ENCODE measurements around the gene LACTB. TPM values are rescaled to one million over a fixed set of nuclear protein-coding genes. Genes with fewer than 3 reads are reported as not detected.

The LACTB gene, protein sequence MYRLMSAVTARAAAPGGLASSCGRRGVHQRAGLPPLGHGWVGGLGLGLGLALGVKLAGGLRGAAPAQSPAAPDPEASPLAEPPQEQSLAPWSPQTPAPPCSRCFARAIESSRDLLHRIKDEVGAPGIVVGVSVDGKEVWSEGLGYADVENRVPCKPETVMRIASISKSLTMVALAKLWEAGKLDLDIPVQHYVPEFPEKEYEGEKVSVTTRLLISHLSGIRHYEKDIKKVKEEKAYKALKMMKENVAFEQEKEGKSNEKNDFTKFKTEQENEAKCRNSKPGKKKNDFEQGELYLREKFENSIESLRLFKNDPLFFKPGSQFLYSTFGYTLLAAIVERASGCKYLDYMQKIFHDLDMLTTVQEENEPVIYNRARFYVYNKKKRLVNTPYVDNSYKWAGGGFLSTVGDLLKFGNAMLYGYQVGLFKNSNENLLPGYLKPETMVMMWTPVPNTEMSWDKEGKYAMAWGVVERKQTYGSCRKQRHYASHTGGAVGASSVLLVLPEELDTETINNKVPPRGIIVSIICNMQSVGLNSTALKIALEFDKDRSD
- polyA plus RNA-seq (2013): 24.4 and 24.9 TPM in 2 replicates

DNA sequence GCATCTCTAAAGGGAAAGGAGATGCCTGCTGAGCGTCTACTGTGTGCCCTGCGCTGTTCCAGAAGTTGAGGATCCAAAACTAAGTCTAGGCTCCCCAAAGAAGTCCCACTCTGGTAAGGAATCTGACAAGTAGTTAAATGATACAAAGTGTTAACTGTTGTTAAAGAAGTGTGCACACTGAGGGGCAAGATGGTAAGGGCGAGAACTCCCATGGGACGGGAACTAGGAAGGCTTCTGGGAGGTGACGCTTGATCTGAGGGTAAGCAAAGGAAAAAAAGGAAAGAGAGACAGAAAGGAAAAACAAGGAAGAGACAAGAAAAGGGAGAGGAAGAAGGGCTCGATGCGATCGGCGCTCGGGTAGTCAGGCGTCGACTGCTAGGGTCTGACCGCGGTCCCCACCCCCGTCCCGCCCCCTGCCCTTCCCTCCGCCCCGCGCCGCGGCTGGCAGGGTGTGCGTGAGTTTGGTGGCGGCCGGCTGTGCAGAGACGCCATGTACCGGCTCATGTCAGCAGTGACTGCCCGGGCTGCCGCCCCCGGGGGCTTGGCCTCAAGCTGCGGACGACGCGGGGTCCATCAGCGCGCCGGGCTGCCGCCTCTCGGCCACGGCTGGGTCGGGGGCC, at the start of gene LACTB:
TSS of gene LACTB (plus strand) at position 480 of the 620 bp plus-strand sequence. CDS start at position 491, 11 bp downstream.
- H3K4ac ChIP-seq (ENCODE audit: low read depth, low read length): peak within 1 kb of the TSS; percentile 35
- no peaks in the 10 kb centered on the region for H3K4me1 ChIP-seq (ENCODE audit: control insufficient read depth in 1 of 2, insufficient read depth in 2 of 2, low read length in 2 of 2)
- H3K27me3 ChIP-seq (ENCODE audit: insufficient read depth, low read length): no peaks in the 10 kb centered on the region
- peaks cover 8% of the 10 kb centered on the region for H3K79me1 ChIP-seq (ENCODE audit: low read length)
- peak within 1 kb of the TSS; percentile 83 for H3K14ac ChIP-seq (ENCODE audit: low read length)
- H3K27ac ChIP-seq (ENCODE audit: low read depth, low read length): peak within 1 kb of the TSS; percentile 32
- peak within 1 kb of the TSS; percentile 91 for H3K4me3 ChIP-seq (ENCODE audit: low read depth, low read length)
- peak within 1 kb of the TSS; percentile 96 for H4K8ac ChIP-seq (ENCODE audit: low read depth, low read length)
- H2AK5ac ChIP-seq (ENCODE audit: low read length): no peak within 1 kb of the TSS
- no peak within 1 kb of the TSS for H3K23ac ChIP-seq (ENCODE audit: low read length)
- H3K9me3 ChIP-seq (ENCODE audit: insufficient read depth, low read depth, low read length): no peaks in the 10 kb centered on the region
- H4K12ac ChIP-seq (ENCODE audit: low read depth, low read length): peak within 1 kb of the TSS; percentile 96
- peaks cover 0 to 7% of the 10 kb centered on the region in 2 experiments for H3K36me3 ChIP-seq (ENCODE audit: control insufficient read depth in 1 of 2, insufficient read depth in 2 of 2, low read length in 2 of 2)
- H3K79me2 ChIP-seq (ENCODE audit: control insufficient read depth, insufficient read depth, low read length, poor library complexity): peaks cover 6% of the 10 kb centered on the region
- peak within 1 kb of the TSS; percentile 47 for H2BK120ac ChIP-seq (ENCODE audit: insufficient read depth, low read length, poor library complexity)
- peak within 1 kb of the TSS; percentile 79 for H3K4me2 ChIP-seq (ENCODE audit: low read length)
- WGBS (ENCODE audit: extremely low coverage, insufficient coverage, insufficient read length): no CpG with 5 or more reads among the region's 40 CpGs
- H2BK12ac ChIP-seq (ENCODE audit: low read length): no peak within 1 kb of the TSS
- peak within 1 kb of the TSS; percentile 70 for H4K91ac ChIP-seq (ENCODE audit: low read depth, low read length)
- peak; percentile 81 to 88 for DNase-seq
- H2AFZ ChIP-seq (ENCODE audit: insufficient read depth, low read length, poor library complexity): peak within 1 kb of the TSS; percentile 82
- H3K18ac ChIP-seq (ENCODE audit: low read length): peak within 1 kb of the TSS; percentile 59
- peak within 1 kb of the TSS; percentile 57 for H2BK5ac ChIP-seq (ENCODE audit: low read depth, low read length, poor library complexity)
- H3K9ac ChIP-seq (ENCODE audit: low read length): peak within 1 kb of the TSS; percentile 61

DNA sequence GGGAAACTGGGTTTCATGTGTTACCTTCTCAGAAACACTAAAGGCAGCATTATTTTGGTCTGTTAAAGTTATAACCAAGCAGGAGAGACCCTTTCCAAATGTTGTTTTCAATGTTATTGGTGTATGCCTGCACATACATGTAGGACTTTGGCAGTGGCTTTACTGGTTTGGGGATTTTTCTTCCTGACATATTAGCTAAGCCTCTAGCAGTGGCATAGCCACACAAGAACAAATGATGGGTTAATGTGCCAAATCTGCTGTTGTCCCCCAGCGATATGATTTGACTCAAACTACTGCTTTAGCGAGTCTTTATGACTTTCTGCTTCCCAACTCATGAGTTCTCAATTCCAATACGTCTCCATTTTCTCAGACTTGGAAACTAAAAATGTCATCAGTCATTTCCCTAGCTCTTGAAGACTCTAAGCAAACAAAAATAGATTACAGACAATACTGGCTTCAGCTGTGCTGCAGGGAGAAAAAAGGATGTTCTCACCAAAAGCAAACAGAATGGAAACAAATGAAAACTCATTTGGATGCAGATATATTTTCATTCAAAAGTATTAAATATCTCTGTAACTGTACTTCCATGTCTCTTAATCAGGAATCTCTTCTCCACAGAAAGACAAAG, 49.5 kb upstream of the LACTB start:
- H4K91ac ChIP-seq (ENCODE audit: low read depth, low read length): no peak overlapping the region
- H3K9me3 ChIP-seq (ENCODE audit: insufficient read depth, low read depth, low read length): no peaks in the 10 kb centered on the region
- no peak overlapping the region for H3K27ac ChIP-seq (ENCODE audit: low read depth, low read length)
- no peak overlapping the region for H3K4me2 ChIP-seq (ENCODE audit: low read length)
- DNase-seq: no peak
- no peak overlapping the region for H2AK5ac ChIP-seq (ENCODE audit: low read length)
- H3K4me3 ChIP-seq (ENCODE audit: low read depth, low read length): no peak overlapping the region
- H3K9ac ChIP-seq (ENCODE audit: low read length): no peak overlapping the region
- no peak overlapping the region for H3K23ac ChIP-seq (ENCODE audit: low read length)
- no CpG with 5 or more reads among the region's 3 CpGs for WGBS (ENCODE audit: extremely low coverage, insufficient coverage, insufficient read length)
- no peak overlapping the region for H2BK120ac ChIP-seq (ENCODE audit: insufficient read depth, low read length, poor library complexity)
- H3K36me3 ChIP-seq (ENCODE audit: control insufficient read depth in 1 of 2, insufficient read depth in 2 of 2, low read length in 2 of 2): peaks cover 19 to 41% of the 10 kb centered on the region in 2 experiments
- no peak overlapping the region for H3K14ac ChIP-seq (ENCODE audit: low read length)
- H2BK5ac ChIP-seq (ENCODE audit: low read depth, low read length, poor library complexity): no peak overlapping the region
- H4K8ac ChIP-seq (ENCODE audit: low read depth, low read length): no peak overlapping the region
- peaks cover 11 to 19% of the 10 kb centered on the region in 2 experiments for H3K4me1 ChIP-seq (ENCODE audit: control insufficient read depth in 1 of 2, insufficient read depth in 2 of 2, low read length in 2 of 2)
- peaks cover 9% of the 10 kb centered on the region for H3K79me1 ChIP-seq (ENCODE audit: low read length)
- H3K18ac ChIP-seq (ENCODE audit: low read length): no peak overlapping the region
- H2AFZ ChIP-seq (ENCODE audit: insufficient read depth, low read length, poor library complexity): no peak overlapping the region
- no peaks in the 10 kb centered on the region for H3K27me3 ChIP-seq (ENCODE audit: insufficient read depth, low read length)
- no peak overlapping the region for H4K12ac ChIP-seq (ENCODE audit: low read depth, low read length)
- H3K79me2 ChIP-seq (ENCODE audit: control insufficient read depth, insufficient read depth, low read length, poor library complexity): no peaks in the 10 kb centered on the region
- no peak overlapping the region for H2BK12ac ChIP-seq (ENCODE audit: low read length)
- H3K4ac ChIP-seq (ENCODE audit: low read depth, low read length): no peak overlapping the region

DNA sequence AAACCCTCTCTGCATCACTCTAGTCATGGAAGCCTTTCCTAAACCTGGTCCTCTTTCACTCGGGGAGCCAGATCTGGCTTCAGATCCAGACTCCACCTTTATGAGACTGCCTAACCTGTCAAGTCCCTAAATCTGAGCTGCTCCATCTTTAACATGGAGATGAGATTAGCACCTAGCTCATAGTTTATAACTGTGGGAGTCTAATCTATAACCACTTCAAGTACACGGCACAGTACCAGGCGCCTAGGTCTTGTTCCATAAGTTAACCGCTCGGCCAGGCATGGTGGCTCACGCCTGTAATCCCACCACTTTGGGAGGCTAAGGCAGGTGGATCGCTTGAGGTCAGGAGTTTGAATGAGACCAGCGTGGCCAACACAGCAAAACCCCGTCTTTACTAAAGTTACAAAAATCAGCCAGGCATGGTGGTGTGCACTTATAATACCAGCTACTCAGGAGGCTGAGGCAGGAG, 48.8 kb upstream of the LACTB start:
- H3K9ac ChIP-seq (ENCODE audit: low read length): no peak overlapping the region

DNA sequence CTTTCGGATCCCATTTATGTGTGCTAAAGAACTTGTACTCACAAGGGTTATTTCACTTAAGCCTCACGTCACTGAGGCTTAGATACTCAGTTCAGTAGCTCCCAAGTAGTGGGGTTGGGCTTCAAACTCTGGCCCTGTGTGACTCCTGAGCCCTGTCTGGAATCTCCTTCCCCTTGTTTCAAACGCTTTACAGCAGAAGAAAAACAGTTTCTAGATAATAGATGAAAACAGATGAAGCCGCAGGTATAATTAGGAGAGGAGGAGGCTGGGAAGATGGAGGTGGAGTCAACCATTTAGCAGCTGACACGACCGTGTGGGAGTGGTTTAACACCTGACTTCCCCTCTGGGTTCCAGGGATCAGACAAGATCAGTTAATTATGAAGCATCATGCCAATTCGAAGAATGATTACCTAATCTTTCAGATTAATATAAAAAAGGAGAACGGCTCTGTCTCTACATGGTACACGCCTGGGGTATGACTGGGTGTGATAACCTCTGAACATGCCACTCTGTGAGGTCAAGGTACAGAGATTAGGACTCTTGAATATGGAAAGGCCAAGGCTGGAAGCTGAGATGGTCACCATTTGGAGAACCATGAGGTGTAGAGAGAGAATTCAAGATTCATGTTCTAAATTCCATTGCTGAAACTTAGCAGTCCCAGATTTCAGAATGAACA, 48.0 kb upstream of the LACTB start:
- no peak overlapping the region for H2AK5ac ChIP-seq (ENCODE audit: low read length)
- peaks cover 10% of the 10 kb centered on the region for H3K79me1 ChIP-seq (ENCODE audit: low read length)
- H3K9ac ChIP-seq (ENCODE audit: low read length): no peak overlapping the region
- DNase-seq: peak in 1 of 2 donors; percentile 58
- no peaks in the 10 kb centered on the region for H3K27me3 ChIP-seq (ENCODE audit: insufficient read depth, low read length)
- no peak overlapping the region for H2BK5ac ChIP-seq (ENCODE audit: low read depth, low read length, poor library complexity)
- no peak overlapping the region for H3K4me2 ChIP-seq (ENCODE audit: low read length)
- H3K18ac ChIP-seq (ENCODE audit: low read length): no peak overlapping the region
- H3K23ac ChIP-seq (ENCODE audit: low read length): no peak overlapping the region
- H3K27ac ChIP-seq (ENCODE audit: low read depth, low read length): no peak overlapping the region
- H3K79me2 ChIP-seq (ENCODE audit: control insufficient read depth, insufficient read depth, low read length, poor library complexity): no peaks in the 10 kb centered on the region
- H2BK12ac ChIP-seq (ENCODE audit: low read length): no peak overlapping the region
- H3K4me3 ChIP-seq (ENCODE audit: low read depth, low read length): no peak overlapping the region
- H3K9me3 ChIP-seq (ENCODE audit: insufficient read depth, low read depth, low read length): no peaks in the 10 kb centered on the region
- no peak overlapping the region for H2BK120ac ChIP-seq (ENCODE audit: insufficient read depth, low read length, poor library complexity)
- no peak overlapping the region for H3K14ac ChIP-seq (ENCODE audit: low read length)
- no peak overlapping the region for H3K4ac ChIP-seq (ENCODE audit: low read depth, low read length)
- H2AFZ ChIP-seq (ENCODE audit: insufficient read depth, low read length, poor library complexity): no peak overlapping the region
- peaks cover 8 to 27% of the 10 kb centered on the region in 2 experiments for H3K36me3 ChIP-seq (ENCODE audit: control insufficient read depth in 1 of 2, insufficient read depth in 2 of 2, low read length in 2 of 2)
- no peak overlapping the region for H4K8ac ChIP-seq (ENCODE audit: low read depth, low read length)
- peaks cover 11 to 19% of the 10 kb centered on the region in 2 experiments for H3K4me1 ChIP-seq (ENCODE audit: control insufficient read depth in 1 of 2, insufficient read depth in 2 of 2, low read length in 2 of 2)
- WGBS (ENCODE audit: extremely low coverage, insufficient coverage, insufficient read length): no CpG with 5 or more reads among the region's 9 CpGs
- no peak overlapping the region for H4K12ac ChIP-seq (ENCODE audit: low read depth, low read length)
- no peak overlapping the region for H4K91ac ChIP-seq (ENCODE audit: low read depth, low read length)

More for the DNA sequence above, 48.8 kb upstream of the LACTB start:
- no peak overlapping the region for H3K4ac ChIP-seq (ENCODE audit: low read depth, low read length)
- no peak overlapping the region for H3K4me3 ChIP-seq (ENCODE audit: low read depth, low read length)
- no peak overlapping the region for H3K23ac ChIP-seq (ENCODE audit: low read length)
- no peak overlapping the region for H2AK5ac ChIP-seq (ENCODE audit: low read length)
- H2BK5ac ChIP-seq (ENCODE audit: low read depth, low read length, poor library complexity): no peak overlapping the region
- H3K79me2 ChIP-seq (ENCODE audit: control insufficient read depth, insufficient read depth, low read length, poor library complexity): no peaks in the 10 kb centered on the region
- no peak overlapping the region for H2AFZ ChIP-seq (ENCODE audit: insufficient read depth, low read length, poor library complexity)
- H3K4me1 ChIP-seq (ENCODE audit: control insufficient read depth in 1 of 2, insufficient read depth in 2 of 2, low read length in 2 of 2): peaks cover 11 to 19% of the 10 kb centered on the region in 2 experiments
- no peaks in the 10 kb centered on the region for H3K9me3 ChIP-seq (ENCODE audit: insufficient read depth, low read depth, low read length)
- no peak overlapping the region for H2BK12ac ChIP-seq (ENCODE audit: low read length)
- peaks cover 16 to 35% of the 10 kb centered on the region in 2 experiments for H3K36me3 ChIP-seq (ENCODE audit: control insufficient read depth in 1 of 2, insufficient read depth in 2 of 2, low read length in 2 of 2)
- DNase-seq: peak in 1 of 2 donors; percentile 46
- no CpG with 5 or more reads among the region's 9 CpGs for WGBS (ENCODE audit: extremely low coverage, insufficient coverage, insufficient read length)
- H4K8ac ChIP-seq (ENCODE audit: low read depth, low read length): no peak overlapping the region
- no peaks in the 10 kb centered on the region for H3K27me3 ChIP-seq (ENCODE audit: insufficient read depth, low read length)
- no peak overlapping the region for H2BK120ac ChIP-seq (ENCODE audit: insufficient read depth, low read length, poor library complexity)
- no peak overlapping the region for H3K27ac ChIP-seq (ENCODE audit: low read depth, low read length)
- no peak overlapping the region for H4K12ac ChIP-seq (ENCODE audit: low read depth, low read length)
- H4K91ac ChIP-seq (ENCODE audit: low read depth, low read length): no peak overlapping the region
- H3K14ac ChIP-seq (ENCODE audit: low read length): no peak overlapping the region
- no peak overlapping the region for H3K18ac ChIP-seq (ENCODE audit: low read length)
- peaks cover 10% of the 10 kb centered on the region for H3K79me1 ChIP-seq (ENCODE audit: low read length)
- no peak overlapping the region for H3K4me2 ChIP-seq (ENCODE audit: low read length)
